MM.1S (cell line): Measurements from ENCODE around the gene KLRC1.

ENCODE experiments used
- EZH2 ChIP-seq: fragments of 300-600 bp; sonication (generic); optimal IDR thresholded peaks from 2 replicates; pipeline ENCODE3; 2017; ENCODE audit warnings: low read depth, mild to moderate bottlenecking, antibody characterized with exemption, low read length, mixed read lengths
- EZH2phosphoT487 ChIP-seq: fragments of 300-600 bp; sonication (generic); IDR thresholded peaks from 2 replicates; pipeline ENCODE4 v1.6.1; 2018; ENCODE audit warnings: antibody characterized with exemption, low read length
- TF ChIP-seq, protein P1 (sequence below): fragments of 300-600 bp; sonication (generic); IDR thresholded peaks from 2 replicates; pipeline ENCODE4 v1.5.1; 2016; ENCODE audit warnings: antibody characterized with exemption, low read length, mixed read lengths

DNA sequence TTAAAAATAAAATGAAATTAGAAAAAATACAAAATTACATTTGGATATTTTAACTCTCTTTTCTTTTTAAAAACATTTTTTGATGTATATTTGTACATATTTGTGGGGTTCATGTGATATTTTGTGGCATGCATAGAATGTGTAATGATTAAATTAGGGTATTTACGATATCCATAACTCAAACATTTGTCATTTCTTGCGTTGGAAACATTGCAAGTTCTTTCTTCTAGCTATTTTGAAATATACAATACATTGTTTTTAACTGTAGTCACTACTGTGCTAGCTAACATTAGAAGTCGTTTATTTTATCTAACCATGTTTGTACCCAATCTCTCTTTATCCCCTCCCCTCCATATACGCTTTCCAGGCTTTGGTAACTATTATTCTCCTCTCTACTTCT lies 38.6 kb upstream of the KLRC1 start:
- TF ChIP-seq, protein P1, sequence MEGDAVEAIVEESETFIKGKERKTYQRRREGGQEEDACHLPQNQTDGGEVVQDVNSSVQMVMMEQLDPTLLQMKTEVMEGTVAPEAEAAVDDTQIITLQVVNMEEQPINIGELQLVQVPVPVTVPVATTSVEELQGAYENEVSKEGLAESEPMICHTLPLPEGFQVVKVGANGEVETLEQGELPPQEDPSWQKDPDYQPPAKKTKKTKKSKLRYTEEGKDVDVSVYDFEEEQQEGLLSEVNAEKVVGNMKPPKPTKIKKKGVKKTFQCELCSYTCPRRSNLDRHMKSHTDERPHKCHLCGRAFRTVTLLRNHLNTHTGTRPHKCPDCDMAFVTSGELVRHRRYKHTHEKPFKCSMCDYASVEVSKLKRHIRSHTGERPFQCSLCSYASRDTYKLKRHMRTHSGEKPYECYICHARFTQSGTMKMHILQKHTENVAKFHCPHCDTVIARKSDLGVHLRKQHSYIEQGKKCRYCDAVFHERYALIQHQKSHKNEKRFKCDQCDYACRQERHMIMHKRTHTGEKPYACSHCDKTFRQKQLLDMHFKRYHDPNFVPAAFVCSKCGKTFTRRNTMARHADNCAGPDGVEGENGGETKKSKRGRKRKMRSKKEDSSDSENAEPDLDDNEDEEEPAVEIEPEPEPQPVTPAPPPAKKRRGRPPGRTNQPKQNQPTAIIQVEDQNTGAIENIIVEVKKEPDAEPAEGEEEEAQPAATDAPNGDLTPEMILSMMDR = no peak
- no peak for TF ChIP-seq EZH2
- TF ChIP-seq EZH2phosphoT487 = no peak
